ENCODE results near the gene BTBD19. TPM values are rescaled to one million over a fixed set of nuclear protein-coding genes. Genes with fewer than 3 reads are reported as not detected.
"Not testable (repeated sequence)": the region's sequence is repeated elsewhere in the genome, so short reads cannot be mapped to it uniquely, and the experiment has no call there.

Gene BTBD19
- total RNA-seq, 1 donor from 2014 or later = 22.2 TPM

DNA sequence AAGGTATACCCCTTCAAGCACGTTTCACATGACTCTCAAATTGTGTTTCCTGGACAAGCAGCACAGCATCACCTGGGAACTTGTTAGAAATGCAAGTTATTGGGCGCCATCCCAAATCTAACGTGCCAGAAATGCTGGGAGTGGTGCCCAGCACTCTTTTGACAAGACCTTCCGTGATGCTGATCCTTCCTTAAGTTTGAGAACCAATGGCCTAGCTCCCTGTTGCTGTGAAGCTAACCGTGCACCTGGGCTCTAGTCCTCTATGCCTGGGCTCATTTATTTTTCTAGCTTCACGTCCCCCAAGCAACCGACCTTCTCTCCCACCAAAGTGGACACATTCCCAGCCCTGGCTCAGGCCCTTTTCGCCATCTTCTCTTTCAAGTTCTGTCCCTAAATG, 24.6 kb upstream of the BTBD19 start:
- peak overlapping the region; percentile 48 for H3K27ac Mint-ChIP-seq
- H3K36me3 Mint-ChIP-seq (ENCODE audit: low read depth) = peaks cover 44% of the 10 kb centered on the region
- no peaks in the 10 kb centered on the region for H3K9me3 Mint-ChIP-seq
- peaks cover 39% of the 10 kb centered on the region for H3K4me1 Mint-ChIP-seq
- intact Hi-C loops (cut with micrococcal nuclease) = loop anchor here (2.0 kb wide), 1 partner anchor 53 kb away; the partner anchor contains the start of gene RNU5D-1
- no peak for DNase-seq
- H3K4me3 Mint-ChIP-seq = peak overlapping the region; percentile 61
- no peaks in the 10 kb centered on the region for H3K27me3 Mint-ChIP-seq

DNA sequence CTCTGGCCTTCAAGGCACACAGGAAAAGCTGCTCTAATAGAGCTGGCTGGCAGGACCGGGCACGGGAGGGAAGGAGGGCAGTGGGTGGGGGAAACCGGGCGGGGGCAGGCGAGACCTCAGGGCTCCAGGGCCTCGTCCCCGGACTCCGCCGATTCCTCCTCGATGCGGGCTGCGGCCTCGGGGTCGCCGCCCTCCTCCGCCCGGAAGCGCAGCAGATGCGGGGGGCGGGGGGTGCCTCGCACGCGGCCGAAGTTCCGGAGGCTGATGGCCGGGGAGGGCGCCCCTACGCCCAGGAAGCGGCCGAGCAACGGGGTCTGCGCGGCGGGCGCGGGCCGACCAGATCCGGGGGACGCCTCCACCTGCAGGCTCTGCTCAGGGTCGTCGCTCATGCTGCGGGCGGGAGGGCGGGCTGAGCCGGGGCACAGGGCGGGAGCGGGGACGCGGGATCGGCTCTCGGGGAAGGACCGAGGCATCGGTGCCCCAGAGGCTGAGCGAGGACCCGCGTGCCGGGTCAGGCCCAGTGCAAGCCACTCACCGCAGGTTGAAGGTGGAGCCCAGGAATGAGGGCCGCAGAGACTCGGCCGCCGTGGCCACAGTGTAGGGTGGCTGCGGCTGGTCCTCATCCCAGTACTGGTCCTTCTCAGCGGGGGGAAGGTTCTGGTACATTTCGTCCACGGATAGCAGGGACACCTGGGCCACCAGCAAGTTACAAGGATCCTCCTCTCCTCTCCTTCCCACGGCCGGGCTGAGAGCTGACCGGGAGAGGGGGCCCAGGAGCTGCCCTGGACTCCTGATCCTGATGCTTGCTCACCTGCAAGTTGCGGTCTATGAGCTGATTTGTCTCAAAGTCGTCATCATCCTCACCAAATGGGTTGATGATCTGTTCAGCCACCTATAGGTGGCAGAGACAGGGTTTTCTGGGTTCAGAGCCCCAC, 24.0 kb upstream of the BTBD19 start:
- Mint-ChIP-seq H3K4me3 (peak overlapping the region; percentile 83), H3K4me1 (peaks cover 35% of the 10 kb centered on the region)

DNA sequence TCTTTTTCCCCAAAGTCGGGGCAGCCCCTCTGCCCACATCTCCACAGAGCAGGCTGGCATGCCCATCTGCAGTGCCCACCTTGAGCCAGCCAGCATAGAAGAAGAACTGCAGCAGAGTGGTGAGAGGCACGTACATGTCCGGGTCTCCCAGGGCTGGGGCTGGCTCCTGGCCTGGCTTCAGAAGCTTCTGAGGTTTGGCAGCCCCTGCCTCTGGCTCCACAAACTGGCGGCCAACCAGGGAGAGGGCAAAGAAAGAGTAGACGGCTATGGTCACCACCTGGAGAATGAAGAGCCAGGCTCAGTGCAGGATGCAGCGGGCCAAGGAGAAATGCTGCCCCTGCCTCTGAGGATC, 23.3 kb upstream of the BTBD19 start:
- Mint-ChIP-seq H3K36me3 (ENCODE audit: low read depth) (peaks cover 33% of the 10 kb centered on the region), H3K9me3 (no peaks in the 10 kb centered on the region), H3K27me3 (no peaks in the 10 kb centered on the region), H3K4me1 (peaks cover 35% of the 10 kb centered on the region), H3K27ac (peak overlapping the region; percentile 85), H3K4me3 (peak overlapping the region; percentile 83)
- intact Hi-C loops (cut with micrococcal nuclease) = loop anchor here (2.0 to 5.0 kb wide), 2 partner anchors 54 to 227 kb away; partner anchors contain the start of genes HECTD3, RNU5D-1 and UROD
- no peak for DNase-seq

More for the DNA sequence above, 24.0 kb upstream of the BTBD19 start:
- Mint-ChIP-seq H3K27ac (peak overlapping the region; percentile 85), H3K27me3 (no peaks in the 10 kb centered on the region), H3K36me3 (ENCODE audit: low read depth) (peaks cover 37% of the 10 kb centered on the region), H3K9me3 (no peaks in the 10 kb centered on the region)
- intact Hi-C loops (cut with micrococcal nuclease) = loop anchor here (2.0 to 5.0 kb wide), 2 partner anchors 54 to 228 kb away; partner anchors contain the start of genes HECTD3, RNU5D-1 and UROD
- DNase-seq = peak; percentile 81

- peaks cover 27% of the 10 kb centered on the region for H3K36me3 Mint-ChIP-seq (ENCODE audit: low read depth)
- peak overlapping the region; percentile 83 for H3K4me3 Mint-ChIP-seq
- peak overlapping the region; percentile 85 for H3K27ac Mint-ChIP-seq
- H3K9me3 Mint-ChIP-seq = no peaks in the 10 kb centered on the region
- H3K27me3 Mint-ChIP-seq = no peaks in the 10 kb centered on the region
- intact Hi-C loops (cut with micrococcal nuclease) = loop anchor here (1.0 to 5.0 kb wide), 4 partner anchors 10 to 227 kb away; partner anchors contain the start of genes HECTD3, RNU5D-1, RPS8 and UROD
- DNase-seq = no peak
- H3K4me1 Mint-ChIP-seq = peaks cover 30% of the 10 kb centered on the region
These were observed 22.7 kb upstream of the BTBD19 start for GRCh38 chr1:44785501-44786137.

DNA sequence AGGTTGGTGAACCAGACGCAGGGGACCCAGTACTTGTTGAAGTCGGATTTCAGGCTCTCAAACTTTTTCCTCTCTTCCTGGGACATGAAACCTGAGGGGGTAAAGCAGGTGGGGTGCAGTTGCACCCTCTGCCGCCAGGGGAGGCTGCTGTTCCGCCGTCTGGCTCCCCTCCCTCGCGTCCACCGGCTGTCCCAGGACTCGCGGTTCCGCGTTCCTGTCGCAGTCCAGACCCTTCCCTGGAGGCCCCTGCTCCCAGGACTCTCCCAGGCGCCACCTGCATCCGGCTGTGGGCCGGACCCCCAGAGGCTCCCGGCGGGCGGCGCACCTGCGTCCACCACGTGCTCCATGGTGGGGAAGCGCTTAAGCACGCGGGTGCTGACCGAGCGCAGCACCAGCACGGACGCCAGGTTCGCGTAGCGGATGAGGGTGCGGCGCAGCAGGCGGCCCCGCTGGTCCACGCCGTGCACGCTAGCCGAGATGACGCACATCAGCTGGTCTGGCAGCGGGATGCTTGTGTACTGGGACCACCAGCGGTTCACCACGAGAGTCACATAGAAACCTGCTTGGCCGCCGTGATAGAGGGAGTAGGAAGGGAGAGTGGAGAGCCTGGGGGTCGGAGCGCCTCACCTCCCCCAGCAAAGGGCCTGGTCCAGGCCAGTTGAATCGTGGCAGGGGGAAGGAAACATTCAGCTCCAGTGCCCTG, 22.0 kb upstream of the BTBD19 start:
- Mint-ChIP-seq H3K27me3 (no peaks in the 10 kb centered on the region), H3K9me3 (no peaks in the 10 kb centered on the region), H3K27ac (peak overlapping the region; percentile 85), H3K4me1 (peaks cover 28% of the 10 kb centered on the region), H3K36me3 (ENCODE audit: low read depth) (peaks cover 20% of the 10 kb centered on the region), H3K4me3 (peak overlapping the region; percentile 83)
- peak; percentile 93 for DNase-seq
- intact Hi-C loops (cut with micrococcal nuclease) = loop anchor here (1.0 to 5.0 kb wide), 3 partner anchors 11 to 226 kb away; partner anchors contain the start of genes HECTD3, RPS8 and UROD

GRCh38 chr1:44786841-44787426, 21.4 kb upstream of the BTBD19 start:
- intact Hi-C loops (cut with micrococcal nuclease) = loop anchor here (1.0 to 5.0 kb wide), 3 partner anchors 12 to 225 kb away; partner anchors contain the start of genes HECTD3, RPS8 and UROD
- H3K4me1 Mint-ChIP-seq = peaks cover 28% of the 10 kb centered on the region
- H3K27me3 Mint-ChIP-seq = no peaks in the 10 kb centered on the region
- H3K9me3 Mint-ChIP-seq = no peaks in the 10 kb centered on the region
- peak overlapping the region; percentile 85 for H3K27ac Mint-ChIP-seq
- peak overlapping the region; percentile 83 for H3K4me3 Mint-ChIP-seq
- peaks cover 13% of the 10 kb centered on the region for H3K36me3 Mint-ChIP-seq (ENCODE audit: low read depth)
- no peak for DNase-seq

DNA sequence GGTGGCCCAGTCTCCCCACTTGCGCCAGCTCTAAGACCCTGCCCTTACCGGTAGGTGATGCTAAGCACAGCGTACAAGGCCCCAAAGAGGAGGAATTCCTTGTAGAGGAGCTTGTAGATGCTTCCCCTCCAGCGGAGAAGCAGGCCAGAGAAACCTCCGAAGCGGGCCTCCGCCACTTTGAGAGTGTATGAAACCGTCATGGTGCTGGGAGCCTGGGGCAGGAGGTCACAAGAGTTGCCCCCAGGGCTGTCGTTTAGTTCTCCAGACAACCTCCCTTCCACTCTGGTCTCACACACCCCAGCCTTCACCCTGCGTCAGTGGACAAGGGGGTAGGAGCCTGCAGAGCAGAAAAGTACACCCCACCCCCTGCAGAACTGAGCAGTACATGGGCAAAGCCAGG, 20.8 kb upstream of the BTBD19 start:
- Mint-ChIP-seq H3K36me3 (ENCODE audit: low read depth) (peaks cover 9% of the 10 kb centered on the region), H3K4me1 (peaks cover 28% of the 10 kb centered on the region), H3K27ac (no peak overlapping the region), H3K27me3 (no peaks in the 10 kb centered on the region), H3K9me3 (no peaks in the 10 kb centered on the region), H3K4me3 (no peak overlapping the region)
- DNase-seq = no peak
- intact Hi-C loops (cut with micrococcal nuclease) = loop anchor here (5.0 kb wide), 1 partner anchor 225 kb away; the partner anchor contains the start of genes HECTD3 and UROD

GRCh38 chr1:44788120-44788860, 20.0 kb upstream of the BTBD19 start, which contains the start of gene BEST4:
BEST4 (minus strand) TSS chr1:44788170; CDS start chr1:44787705, 465 bp downstream.
- H3K27ac Mint-ChIP-seq = no peak within 1 kb of the TSS
- no peaks in the 10 kb centered on the region for H3K27me3 Mint-ChIP-seq
- DNase-seq = no peak
- intact Hi-C loops (cut with micrococcal nuclease) = loop anchor here (5.0 kb wide), 1 partner anchor 224 kb away; the partner anchor contains the start of genes HECTD3 and UROD
- no peak within 1 kb of the TSS for H3K4me3 Mint-ChIP-seq
- no peaks in the 10 kb centered on the region for H3K9me3 Mint-ChIP-seq
- peaks cover 5% of the 10 kb centered on the region for H3K36me3 Mint-ChIP-seq (ENCODE audit: low read depth)
- peaks cover 27% of the 10 kb centered on the region for H3K4me1 Mint-ChIP-seq

GRCh38 chr1:44790968-44791801, 17.1 kb upstream of the BTBD19 start:
- DNase-seq = peak; percentile 53
- Mint-ChIP-seq H3K9me3 (no peaks in the 10 kb centered on the region), H3K4me3 (no peak overlapping the region), H3K4me1 (peaks cover 6% of the 10 kb centered on the region), H3K27ac (no peak overlapping the region), H3K36me3 (ENCODE audit: low read depth) (no peaks in the 10 kb centered on the region), H3K27me3 (no peaks in the 10 kb centered on the region)
- intact Hi-C loops (cut with micrococcal nuclease) = no loop called here

GRCh38 chr1:44792736-44793502, 15.4 kb upstream of the BTBD19 start:
- Mint-ChIP-seq H3K4me3 (no peak overlapping the region), H3K36me3 (ENCODE audit: low read depth) (no peaks in the 10 kb centered on the region), H3K9me3 (no peaks in the 10 kb centered on the region), H3K27ac (no peak overlapping the region), H3K27me3 (no peaks in the 10 kb centered on the region), H3K4me1 (peaks cover 2% of the 10 kb centered on the region)
- DNase-seq = peak; percentile 54
- intact Hi-C loops (cut with micrococcal nuclease) = no loop called here

GRCh38 chr1:44797886-44798285, 10.4 kb upstream of the BTBD19 start:
- H3K4me3 Mint-ChIP-seq; H3K9me3 Mint-ChIP-seq; intact Hi-C loops (cut with micrococcal nuclease); H3K27me3 Mint-ChIP-seq; H3K27ac Mint-ChIP-seq: not testable (repeated sequence)
- peak; percentile 57 for DNase-seq
- Mint-ChIP-seq H3K4me1 (peaks cover 21% of the 10 kb centered on the region), H3K36me3 (ENCODE audit: low read depth) (peaks cover 19% of the 10 kb centered on the region)

Measured in activated CD4-positive, alpha-beta T cell treated with anti-CD3 and anti-CD28 coated beads, Interleukin-2, amount 10 ng/mL, durations not matched to agents 24 days and 14 days (primary cell).